HG03354 (cell line): ENCODE data around the gene CADPS.

Source experiments
- ATAC-seq: cut with Tn5 transposase; IDR thresholded peaks from one replicate; pipeline ENCODE4 v1.9.1; 2021; ENCODE audit warnings: mild to moderate bottlenecking; ENCODE audit not compliant: unreplicated experiment, poor library complexity, severe bottlenecking

CADPS gene

DNA sequence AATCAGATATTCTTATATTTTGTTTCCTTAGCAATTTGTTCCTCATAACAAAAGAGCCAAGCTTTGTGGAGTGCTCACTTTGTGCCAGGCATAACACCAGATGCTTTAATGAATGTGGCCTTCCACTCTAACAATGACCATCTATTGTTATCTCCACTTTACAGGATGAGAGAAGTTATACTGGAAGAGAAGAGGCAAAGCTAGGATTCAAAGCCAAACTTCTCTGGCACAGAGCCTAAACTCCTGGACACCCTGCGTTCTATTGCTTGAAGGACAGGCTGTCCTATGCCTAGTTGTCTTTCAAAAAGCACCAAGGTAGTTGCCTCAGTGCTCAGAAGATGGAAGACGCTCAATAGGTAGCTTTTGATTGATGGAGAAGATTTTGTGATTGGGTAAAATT, 378.7 kb downstream of the CADPS start:
- ATAC-seq: no peak

DNA sequence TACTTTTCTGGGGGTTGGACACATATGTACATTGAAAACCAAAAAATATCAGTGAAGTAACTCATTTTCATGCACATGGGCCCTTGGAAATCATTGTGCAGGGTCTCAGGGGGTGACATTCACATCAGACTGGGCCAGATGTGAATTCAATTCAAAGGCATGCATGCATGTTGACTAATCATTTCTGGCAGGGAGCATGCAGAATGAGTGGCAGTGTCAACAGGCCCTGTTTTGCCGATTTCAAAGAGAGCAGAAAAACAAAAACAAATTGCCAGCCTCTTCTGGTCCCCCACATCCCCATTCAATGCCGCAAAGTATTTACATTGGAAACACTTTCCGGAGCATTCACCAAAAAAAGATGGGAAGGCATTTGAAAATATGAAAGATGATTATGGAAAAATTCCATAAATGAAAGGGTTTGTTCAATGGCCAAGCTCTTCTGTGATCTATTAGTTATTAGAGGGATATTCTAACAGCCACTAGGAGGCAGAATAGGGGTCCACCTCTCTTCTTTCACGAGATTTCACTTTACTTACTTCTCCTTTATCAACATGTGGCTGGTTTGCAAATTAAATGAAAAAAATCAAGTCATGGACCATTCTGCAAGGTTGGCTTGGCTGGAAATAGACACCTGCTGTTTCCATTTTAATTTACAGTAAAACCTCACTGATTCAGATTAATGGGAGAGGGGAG, 382.0 kb downstream of the CADPS start:
- ATAC-seq: no peak

DNA sequence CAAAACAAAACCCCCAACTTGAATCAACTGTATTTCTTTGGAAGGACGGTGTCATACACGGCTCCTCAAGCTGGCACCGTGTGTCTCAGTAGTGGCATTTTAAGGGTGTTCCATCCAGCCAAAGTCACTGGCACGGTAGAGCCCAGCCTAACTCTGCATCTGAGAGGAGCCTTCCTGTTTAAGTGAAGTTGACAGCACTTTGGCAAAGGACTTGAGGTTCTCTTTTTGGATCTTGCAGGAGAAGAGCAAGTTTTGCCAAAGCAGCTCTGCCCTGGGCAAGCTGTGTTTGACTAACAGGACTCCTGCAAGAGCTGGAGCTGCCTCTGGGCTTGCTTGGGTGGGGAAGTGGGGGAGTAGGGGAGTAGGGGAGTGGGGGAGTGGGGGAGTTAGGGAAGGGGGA, 392.3 kb downstream of the CADPS start:
- no peak for ATAC-seq

DNA sequence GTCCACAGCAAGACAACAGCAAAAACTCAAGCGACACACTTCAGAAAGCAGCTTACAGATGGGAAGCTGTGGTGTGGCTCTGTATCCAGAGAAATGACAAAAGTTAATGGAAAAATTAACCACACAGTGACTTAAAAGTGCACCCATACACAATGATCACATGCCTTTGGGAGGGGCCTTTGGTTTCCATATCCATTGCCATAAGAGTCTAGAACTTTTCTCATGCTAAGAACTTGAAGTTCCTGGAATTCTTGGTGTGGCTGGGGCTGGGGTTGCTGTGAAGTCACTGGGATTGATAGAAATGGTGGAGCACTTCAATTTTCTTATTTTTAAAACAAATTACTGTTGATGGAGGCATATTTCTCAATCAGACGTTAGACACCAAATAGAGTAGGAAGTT, 393.3 kb downstream of the CADPS start:
- no peak for ATAC-seq

DNA sequence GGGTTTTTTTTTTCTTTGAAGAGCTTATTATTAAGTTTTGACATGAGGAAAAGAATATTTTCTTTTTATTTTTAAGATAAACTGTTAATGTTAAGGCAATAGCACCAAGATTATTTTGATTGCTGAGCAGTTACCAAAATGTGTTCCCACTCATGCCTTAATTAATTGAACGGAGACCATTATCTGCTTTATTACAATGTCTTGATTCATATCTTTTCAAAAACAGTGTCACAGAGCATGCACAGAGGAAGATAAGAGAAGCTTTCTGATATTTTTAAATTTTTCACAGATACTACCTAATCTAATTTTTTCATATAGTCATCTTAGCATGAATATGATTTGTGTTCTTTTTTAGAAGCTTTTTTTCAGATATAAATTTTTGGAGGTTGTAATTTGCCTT, 395.2 kb downstream of the CADPS start:
- ATAC-seq: no peak

DNA sequence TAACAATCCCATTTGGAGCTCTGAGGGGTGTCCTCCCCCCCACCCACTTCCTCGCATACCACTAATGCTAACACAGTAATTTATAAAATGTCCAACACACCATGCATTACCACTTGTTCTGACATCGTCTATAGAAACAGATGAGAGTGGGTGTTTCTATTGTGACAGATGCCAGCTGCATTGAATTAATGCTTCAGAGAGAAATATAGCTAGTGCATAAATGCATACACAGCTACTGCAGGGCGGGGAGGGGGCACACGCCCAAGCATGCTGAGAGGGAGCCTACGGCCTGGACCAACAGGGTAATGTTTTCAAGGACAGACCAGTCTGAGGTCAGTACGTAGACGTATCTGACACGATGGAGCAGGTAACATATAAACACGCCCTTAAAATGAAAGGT, 395.9 kb downstream of the CADPS start:
- no peak for ATAC-seq

DNA sequence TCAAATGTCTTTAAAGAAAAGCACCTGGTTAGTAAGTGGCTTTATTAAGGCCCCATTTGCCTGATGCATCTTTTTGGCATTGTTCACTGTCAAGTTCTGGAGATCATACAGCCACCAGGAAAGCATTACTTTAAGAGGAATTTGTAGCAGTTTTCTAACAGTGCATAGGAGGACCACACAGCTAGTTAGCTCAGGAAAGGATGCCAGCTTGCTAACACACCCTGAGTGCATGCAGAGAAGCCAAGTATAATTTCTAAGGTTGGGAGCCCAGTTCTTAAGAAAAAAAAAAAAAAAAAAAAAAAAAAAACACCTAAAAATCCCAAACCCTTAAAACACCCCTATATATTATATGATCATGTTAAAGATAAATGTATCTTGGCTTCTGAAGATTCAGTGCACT, 399.9 kb downstream of the CADPS start:
- ATAC-seq: no peak

DNA sequence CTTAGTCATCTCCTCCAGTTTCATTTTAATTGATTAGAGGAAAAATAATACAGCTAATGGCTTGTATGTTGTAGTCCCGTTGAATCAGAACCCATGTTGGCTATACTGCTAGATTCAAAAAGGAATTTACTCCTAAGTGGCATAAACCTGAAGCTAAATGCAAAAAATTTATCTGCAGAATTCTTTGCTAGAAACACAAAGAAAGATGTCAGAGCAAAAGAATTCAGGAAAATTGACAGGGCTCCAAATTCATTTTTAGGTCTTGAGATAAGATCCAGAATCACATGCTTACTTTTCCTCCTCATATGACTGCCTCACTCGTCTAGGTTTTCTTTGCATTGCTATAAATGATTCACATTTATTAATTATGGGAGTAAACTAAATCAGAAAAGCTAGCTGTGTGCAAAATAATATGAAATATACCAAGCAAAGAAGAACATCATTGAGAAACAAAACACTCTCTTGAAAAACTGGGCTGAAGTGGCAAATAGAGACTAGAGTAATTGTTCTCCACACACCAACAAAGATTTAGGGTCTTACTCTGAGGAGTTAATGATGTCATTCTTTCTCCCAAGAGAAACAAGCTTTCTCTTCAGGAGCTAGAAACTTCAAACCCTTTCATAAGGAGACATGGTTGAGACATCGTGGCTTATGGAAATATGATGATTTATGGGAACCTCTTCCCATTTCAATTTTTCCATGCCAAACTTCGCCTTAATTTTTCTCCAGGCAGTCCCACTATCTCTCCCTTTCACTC, 407.1 kb downstream of the CADPS start:
- ATAC-seq: no peak

DNA sequence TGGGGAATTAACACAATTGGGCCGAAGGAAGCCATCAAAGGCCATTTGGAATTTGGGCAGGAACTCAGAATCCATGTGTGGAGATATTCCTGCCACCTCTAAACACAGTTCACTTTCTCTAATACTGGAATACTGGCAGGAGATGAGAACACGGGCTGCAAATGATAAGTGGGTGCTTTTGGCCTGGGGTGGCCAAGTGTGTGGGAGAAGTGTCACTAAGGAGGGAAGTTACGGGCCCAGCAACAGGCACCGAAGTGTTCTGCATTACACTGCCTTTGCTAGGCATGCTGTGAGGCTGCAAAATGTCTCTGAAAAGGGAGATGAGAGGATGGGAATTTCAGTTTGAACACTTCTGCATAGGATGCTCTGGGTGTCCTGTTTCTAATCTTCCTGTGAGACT, 412.4 kb downstream of the CADPS start:
- no peak for ATAC-seq

DNA sequence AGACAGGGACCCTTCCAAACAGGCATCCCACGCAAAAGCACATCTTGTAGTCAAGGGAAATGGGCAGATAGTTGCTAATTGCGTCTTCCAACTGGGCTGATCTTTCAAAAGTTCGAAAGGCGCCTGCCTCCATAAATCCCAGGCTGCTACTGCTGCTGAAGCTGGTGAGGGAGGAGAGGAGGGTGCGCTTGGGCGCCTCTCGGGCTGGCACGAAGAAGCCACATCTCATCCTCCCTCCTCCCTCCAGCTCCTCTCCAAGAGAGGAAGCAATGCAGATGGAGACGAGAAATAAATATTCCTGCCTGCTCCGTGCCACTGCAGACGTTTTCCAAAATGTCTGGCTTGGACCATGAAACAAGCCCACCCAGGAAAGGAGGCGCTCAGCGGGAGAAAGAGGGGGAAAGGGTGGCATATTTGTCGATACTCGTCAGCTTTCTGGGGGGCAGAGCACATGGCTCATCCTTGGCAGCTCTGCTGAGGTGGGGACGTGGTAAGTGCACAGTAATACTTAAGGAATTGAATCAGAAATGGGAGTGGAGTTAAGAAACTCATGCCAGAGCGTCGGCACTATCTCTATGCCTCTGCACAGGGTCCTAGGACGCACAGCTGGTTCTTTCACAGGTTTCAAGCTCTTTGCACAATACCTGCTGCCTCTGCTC, 413.0 kb downstream of the CADPS start:
- no peak for ATAC-seq

DNA sequence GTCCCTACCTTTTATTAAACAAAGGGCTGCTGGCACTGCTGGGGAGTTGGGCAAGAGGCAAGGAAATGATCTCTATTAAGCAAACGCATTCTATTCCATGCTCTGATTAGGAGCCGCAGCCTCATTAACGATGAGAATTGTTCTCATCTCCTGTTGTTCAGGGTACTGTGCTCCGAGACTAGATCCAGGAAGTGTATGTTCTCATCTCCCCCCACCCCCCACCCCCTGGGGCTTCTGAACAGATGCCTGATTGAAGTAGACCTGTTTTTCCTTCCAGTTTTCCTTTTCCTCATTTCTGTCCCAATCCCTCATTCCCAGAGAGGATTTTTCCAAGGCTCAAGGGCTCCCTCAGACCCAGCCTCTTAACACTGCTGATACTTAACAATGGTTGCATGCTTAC, 420.3 kb downstream of the CADPS start:
- no peak for ATAC-seq

DNA sequence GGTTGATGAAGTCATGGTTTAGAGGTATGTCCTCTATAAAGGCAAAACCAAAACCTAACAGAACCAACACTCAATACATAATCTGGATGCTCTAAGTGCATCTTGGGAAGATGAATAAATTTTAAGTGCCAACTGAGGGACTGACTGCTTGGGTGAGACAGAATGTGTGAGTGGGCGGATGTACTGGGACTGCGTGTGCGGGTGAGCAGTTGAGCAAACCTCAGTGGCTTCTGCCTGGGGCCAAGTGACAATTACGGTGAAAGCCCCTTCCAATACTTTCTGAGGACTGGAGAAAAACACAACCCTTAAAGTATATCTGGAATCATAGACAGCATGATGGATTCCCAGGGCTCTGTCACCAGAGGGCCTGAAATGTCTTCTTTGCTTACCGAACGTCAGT, 421.8 kb downstream of the CADPS start:
- no peak for ATAC-seq

DNA sequence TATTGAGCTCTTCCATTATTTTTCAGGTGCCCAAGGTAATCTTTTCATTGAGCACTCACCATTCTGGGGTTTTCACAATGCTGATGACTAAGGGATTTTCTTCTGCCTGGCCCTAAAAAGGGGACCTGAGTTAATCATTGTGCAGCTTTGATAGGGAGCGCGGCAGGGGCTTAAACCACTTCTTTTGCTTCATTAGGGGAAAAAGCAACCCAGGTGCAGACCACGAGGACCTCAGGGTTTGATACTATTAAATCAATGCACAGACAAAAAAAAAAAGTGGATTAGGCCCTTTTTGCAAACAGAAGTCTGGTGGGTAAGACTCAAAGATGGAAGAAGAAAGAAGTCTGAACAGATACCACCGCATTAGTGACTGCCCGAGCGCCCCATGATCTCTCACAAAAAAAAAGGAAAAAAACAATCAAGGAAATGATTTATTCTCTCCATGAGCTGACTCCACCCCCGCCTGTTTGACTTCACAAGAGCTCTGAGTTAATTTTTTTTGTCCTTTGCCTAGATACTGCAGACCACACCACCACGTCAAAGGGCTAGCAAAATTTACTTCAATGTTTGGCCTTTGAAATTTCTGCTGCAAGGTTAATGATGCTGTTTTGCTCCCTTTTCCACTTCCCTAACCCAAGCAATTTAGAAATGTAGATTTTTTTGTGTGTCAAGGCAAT, 423.9 kb downstream of the CADPS start:
- no peak for ATAC-seq

DNA sequence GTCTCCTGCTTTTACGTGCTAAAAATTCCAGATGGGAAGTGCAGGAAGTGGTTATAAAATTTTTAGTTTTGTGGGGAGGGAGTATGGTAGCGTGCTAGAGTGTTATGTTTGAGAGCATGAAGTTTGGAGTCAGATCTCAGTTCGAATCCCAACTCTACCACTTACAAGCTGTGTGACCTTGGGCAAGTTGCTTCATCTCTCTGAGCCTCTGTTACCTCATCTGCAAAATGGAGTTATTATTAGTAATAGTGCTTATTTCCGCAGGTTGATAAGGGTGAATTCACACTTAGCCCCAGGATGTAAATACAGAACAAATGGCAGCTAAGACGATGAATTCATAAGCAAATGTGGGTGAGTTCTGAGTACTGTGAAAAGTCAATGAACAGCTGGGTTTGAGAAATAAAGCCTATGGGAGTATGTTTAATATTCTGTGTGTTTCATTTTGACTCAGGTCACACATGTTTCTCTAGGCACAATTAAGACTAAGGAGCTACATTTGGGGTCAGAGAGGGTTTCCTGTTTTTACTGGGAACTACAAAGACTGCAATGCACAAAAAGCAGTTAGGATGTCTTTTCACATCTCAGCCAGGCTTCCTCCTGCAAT, 428.8 kb downstream of the CADPS start:
- ATAC-seq: peak; percentile 77

DNA sequence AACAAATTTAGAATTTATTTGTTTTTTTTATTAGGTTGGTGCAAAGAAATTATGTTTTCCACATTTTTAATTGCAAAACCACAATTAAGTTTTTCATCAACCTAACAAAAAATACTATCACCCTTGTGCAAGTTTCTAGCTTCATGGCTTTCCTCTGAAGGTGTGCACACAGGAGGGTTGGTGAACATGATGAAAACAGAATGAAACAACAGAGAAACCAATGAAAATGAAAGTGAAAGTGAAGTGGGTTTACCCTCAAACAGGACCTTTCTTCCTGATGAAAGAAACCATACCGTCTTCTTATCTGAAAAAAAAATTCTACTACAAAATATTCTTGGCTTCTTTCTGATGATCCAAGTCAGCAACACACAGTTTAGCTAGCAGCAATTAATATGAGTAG, 429.9 kb downstream of the CADPS start:
- no peak for ATAC-seq

DNA sequence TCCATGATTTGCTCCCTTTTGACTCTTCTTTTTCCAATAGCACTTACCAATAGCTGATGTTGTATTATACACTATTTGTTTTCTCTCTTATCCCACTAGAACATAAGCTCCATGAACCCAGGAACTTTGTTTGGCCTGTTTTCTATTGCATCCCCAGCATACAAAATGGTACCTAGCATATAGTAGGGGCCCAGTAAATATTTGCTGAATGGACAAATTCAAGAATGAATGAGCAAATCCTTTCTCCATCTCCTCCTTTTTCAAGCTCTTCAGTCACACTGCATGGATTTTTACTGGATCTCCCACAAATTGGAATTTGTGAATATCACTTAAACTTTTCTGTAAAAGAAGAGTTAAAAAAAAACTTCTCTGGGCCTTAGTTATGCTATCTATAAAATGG, 435.2 kb downstream of the CADPS start:
- no peak for ATAC-seq

DNA sequence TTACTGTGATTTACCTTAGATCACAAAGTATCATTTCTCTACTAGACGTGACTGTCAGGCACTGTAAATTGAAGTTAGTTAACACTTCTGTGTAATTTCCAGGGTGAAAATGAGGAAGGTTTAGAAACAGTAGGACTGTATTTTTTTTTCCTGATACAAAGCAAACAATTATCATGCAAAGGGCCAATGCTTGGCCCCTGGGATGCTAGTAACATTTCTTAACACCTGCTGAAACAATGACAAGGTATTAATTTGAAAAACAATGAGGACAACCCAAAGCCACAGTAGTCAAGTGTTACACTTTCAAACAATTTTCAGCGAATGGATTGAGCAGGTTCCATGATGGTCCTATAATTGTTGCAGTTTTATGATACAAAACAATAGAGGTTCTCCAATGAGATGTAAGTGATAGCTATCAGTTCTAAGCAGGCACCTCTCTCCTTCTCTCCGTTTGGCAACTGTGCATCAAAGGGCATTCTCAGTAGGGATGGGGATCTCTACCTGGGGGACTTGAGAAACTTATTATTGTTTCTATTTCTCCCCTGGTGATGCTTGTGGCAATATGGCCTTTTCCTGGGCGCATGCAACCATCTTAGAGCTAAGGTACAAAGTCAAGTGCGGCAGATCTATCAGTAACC, 435.9 kb downstream of the CADPS start:
- ATAC-seq: no peak

DNA sequence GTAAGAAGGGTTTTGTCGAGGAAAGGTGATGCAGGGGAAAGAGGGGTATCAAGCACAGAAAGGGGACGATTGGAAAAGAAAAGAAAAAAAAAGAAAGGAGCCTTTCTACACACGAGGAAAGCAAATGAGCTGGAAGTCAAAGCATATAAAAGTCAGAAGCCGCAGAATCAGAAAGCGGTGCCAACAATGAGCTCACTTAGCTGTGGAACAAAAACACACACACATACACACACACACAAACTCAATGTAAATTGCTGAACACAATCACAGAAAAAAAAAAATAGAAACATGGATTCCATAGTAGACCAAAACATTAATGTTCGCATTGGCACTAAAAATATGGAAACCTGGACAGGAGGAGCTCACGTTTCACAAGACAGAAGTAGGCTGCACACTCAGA, 438.4 kb downstream of the CADPS start:
- ATAC-seq: no peak

DNA sequence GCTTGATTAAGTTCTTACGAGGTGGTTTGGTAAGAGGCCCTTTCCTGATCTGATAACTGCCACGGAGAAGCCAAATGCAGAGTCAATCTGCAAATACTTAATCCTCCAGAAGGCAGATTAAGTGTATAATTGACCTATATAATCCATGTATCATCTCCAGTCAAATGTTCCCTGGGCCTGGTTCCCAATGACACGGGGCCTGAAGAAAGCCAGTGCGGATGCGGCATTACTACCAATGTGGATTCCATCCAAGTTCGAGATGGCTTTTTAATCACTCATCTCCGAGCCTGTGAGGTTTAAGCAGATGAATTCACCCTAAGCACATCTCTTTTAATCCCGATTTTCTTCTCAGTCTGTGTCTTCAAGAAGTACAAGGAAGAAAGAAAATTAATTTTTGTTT, 441.8 kb downstream of the CADPS start:
- ATAC-seq: no peak

DNA sequence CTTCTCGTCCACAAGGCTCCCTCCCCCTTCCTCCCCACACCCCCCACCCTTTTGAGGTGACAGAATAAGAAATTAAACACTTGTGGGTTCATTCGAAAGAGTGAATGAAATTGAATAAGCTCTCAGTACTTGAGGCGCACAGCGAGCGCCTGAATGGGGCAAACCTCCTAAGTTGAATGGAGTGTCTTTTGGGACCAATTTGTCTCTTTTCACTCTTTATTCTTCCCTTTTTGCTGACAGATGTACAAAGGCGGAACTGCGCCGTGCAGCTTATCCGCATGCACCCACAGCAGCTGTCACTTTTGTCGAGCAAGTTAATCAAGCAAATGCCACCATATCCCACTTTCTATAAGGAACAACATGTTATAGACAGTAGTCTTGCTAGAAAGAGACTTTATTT, 454.0 kb downstream of the CADPS start:
- no peak for ATAC-seq
